ENCODE data around the gene LIPN. TPM values are rescaled to one million over a fixed set of nuclear protein-coding genes. Genes with fewer than 3 reads are reported as not detected.

The LIPN gene
- total and polyA plus RNA-seq, 2 donors (not counting 3 experiments of a cell fraction or from before 2014, with no cell fraction given) = not detected

DNA sequence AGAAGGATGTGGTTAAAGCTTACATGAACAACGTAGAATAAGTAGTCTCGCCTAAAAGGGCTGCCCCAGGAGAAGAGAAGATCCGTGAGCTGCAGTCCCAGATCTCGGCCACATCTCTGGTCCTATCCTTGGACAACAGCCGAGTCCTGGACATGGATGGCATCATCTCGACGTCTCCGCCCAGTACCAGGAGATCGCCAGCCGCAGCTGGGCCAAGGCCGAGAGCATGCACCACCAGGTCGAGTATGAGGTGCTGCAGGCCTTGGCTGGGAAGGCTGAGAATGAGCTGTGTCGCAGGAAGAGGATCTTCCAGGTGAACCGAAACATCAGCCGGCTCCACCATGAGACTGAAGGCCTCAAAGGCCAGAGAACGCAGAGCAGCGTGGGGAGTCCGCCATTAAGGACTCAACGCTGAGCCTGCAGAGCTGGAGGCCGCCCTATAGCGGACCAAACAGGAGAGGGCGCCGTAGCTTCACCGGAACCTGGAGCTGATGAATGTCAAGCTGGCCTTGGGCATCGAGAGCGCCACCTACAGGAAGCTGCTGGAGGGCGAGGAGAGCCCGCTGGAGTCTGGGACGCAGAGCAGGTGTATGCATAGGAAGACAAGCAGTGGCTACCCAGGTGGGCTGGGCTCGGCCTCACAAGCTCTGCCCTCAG, 31.6 kb upstream of the LIPN start:
- Histone ChIP-seq H3K27ac (ENCODE audit: insufficient read depth, low read depth, low read length) (no peak overlapping the region), H3K9ac (replicated peaks; ENCODE audit: extremely low read depth, insufficient read depth, low read length) (no peak overlapping the region), H3K27me3 (ENCODE audit: control insufficient read depth in 2 of 2, insufficient read depth in 2 of 2, low read length in 2 of 2) (peaks cover 3 to 13% of the 10 kb centered on the region in 2 experiments), H4K20me1 (replicated peaks; ENCODE audit: control insufficient read depth, extremely low read depth, insufficient read depth, low read length) (no peaks in the 10 kb centered on the region), H3K4me1 (ENCODE audit: control insufficient read depth, extremely low read depth, insufficient read depth, low read length) (no peaks in the 10 kb centered on the region), H3K4me3 (replicated peaks in 1 of 3; ENCODE audit: insufficient read depth in 1 of 3, low read depth in 1 of 3, low read length in 3 of 3) (no peak overlapping the region), H3K36me3 (ENCODE audit: control insufficient read depth in 2 of 2, extremely low read depth in 1 of 2, insufficient read depth in 2 of 2, low read length in 2 of 2) (no peaks in the 10 kb centered on the region), H3K9me1 (replicated peaks; ENCODE audit: control insufficient read depth, extremely low read depth, insufficient read depth, low read length) (no peaks in the 10 kb centered on the region), H3K4me2 (ENCODE audit: insufficient read depth, low read length) (no peak overlapping the region), H2AFZ (ENCODE audit: low read depth, low read length) (no peak overlapping the region), H3K9me3 (replicated peaks; ENCODE audit: control insufficient read depth, insufficient read depth, low read length) (no peaks in the 10 kb centered on the region), H3K79me2 (ENCODE audit: control insufficient read depth, insufficient read depth, low read length) (no peaks in the 10 kb centered on the region)
- dilution Hi-C loops (cut with MboI; ENCODE audit: extremely low pct_ligation_motif_present, low sequenced_read_pairs) (no loop called here), intact Hi-C loops (cut with micrococcal nuclease) (no loop called here)
- TF ChIP-seq FOS (IDR thresholded peaks at IDR 0.05; ENCODE audit: borderline replicate concordance, insufficient read depth, low read length) (no peak), MYC (IDR thresholded peaks at IDR 0.05; ENCODE audit: low read depth, low read length) (no peak), CTCF (IDR thresholded peaks at IDR 0.05; ENCODE audit: extremely low read depth in 1 of 2, insufficient read depth in 1 of 2, low read depth in 1 of 2, low read length in 2 of 2) (peak; percentile 55 to 58)
- no peak for FAIRE-seq
- ChIA-PET POLR2A (no interaction called here), CTCF (interaction anchor here (0.7 to 2.9 kb wide), 19 partner anchors 9 to 164 kb away, joined by 3 to 20 read pairs (median 3); partner anchors contain the start of gene RNLS)
- peak; percentile 13 for DNase-seq (ENCODE audit: low read depth, low spot score)
- no TSS peak for BruUV-seq (replicated peaks)

- CTCF ChIA-PET = interaction anchor here (2.8 kb wide), 1 partner anchor 166 kb away, joined by 10 read pairs; no protein-coding TSS in a partner anchor
- Histone ChIP-seq H3K9me3 (replicated peaks; ENCODE audit: control insufficient read depth, insufficient read depth, low read length) (no peaks in the 10 kb centered on the region), H3K4me2 (ENCODE audit: insufficient read depth, low read length) (no peak overlapping the region), H3K27me3 (ENCODE audit: control insufficient read depth in 2 of 2, insufficient read depth in 2 of 2, low read length in 2 of 2) (peaks cover 0 to 8% of the 10 kb centered on the region in 2 experiments), H3K4me1 (ENCODE audit: control insufficient read depth, extremely low read depth, insufficient read depth, low read length) (no peaks in the 10 kb centered on the region), H3K9me1 (replicated peaks; ENCODE audit: control insufficient read depth, extremely low read depth, insufficient read depth, low read length) (no peaks in the 10 kb centered on the region), H3K9ac (replicated peaks; ENCODE audit: extremely low read depth, insufficient read depth, low read length) (no peak overlapping the region), H3K79me2 (ENCODE audit: control insufficient read depth, insufficient read depth, low read length) (no peaks in the 10 kb centered on the region), H2AFZ (ENCODE audit: low read depth, low read length) (no peak overlapping the region), H3K27ac (ENCODE audit: insufficient read depth, low read depth, low read length) (no peak overlapping the region), H3K36me3 (ENCODE audit: control insufficient read depth in 2 of 2, extremely low read depth in 1 of 2, insufficient read depth in 2 of 2, low read length in 2 of 2) (no peaks in the 10 kb centered on the region), H4K20me1 (replicated peaks; ENCODE audit: control insufficient read depth, extremely low read depth, insufficient read depth, low read length) (no peaks in the 10 kb centered on the region), H3K4me3 (replicated peaks in 1 of 3; ENCODE audit: insufficient read depth in 1 of 3, low read depth in 1 of 3, low read length in 3 of 3) (no peak overlapping the region)
- BruUV-seq (replicated peaks) = no TSS peak
- TF ChIP-seq POLR2AphosphoS5 (IDR thresholded peaks at IDR 0.05; ENCODE audit: insufficient read depth, low read depth, low read length) (no peak), GATA2 (IDR thresholded peaks at IDR 0.05; ENCODE audit: insufficient read depth, insufficient read length, low read depth, low read length) (no peak), EZH2 (IDR thresholded peaks at IDR 0.05; ENCODE audit: borderline replicate concordance, low read depth, low read length, severe bottlenecking) (no peak), MAX (IDR thresholded peaks at IDR 0.05; ENCODE audit: insufficient read depth, insufficient read length) (no peak), MYC (IDR thresholded peaks at IDR 0.05; ENCODE audit: low read depth, low read length) (no peak), CTCF (IDR thresholded peaks at IDR 0.05; ENCODE audit: extremely low read depth in 1 of 2, insufficient read depth in 1 of 2, low read depth in 1 of 2, low read length in 2 of 2) (no peak), POLR2A (IDR thresholded peaks at IDR 0.05; ENCODE audit: low read depth, low read length) (no peak), JUN (IDR thresholded peaks at IDR 0.05; ENCODE audit: borderline replicate concordance, insufficient read depth, insufficient read length, low read depth) (no peak), FOS (IDR thresholded peaks at IDR 0.05; ENCODE audit: borderline replicate concordance, insufficient read depth, low read length) (no peak)
- intact Hi-C loops (cut with micrococcal nuclease) (no loop called here), dilution Hi-C loops (cut with MboI; ENCODE audit: extremely low pct_ligation_motif_present, low sequenced_read_pairs) (no loop called here)
- FAIRE-seq (no peak), DNase-seq (ENCODE audit: low read depth, low spot score) (no peak)
- POLR2A ChIA-PET = no interaction called here
Observed at GRCh38 chr10:88730864-88731263, 29.0 kb upstream of the LIPN start.

Data from endothelial cell of umbilical vein (primary cell).